ENCODE data around the gene SPRYD7. TPM values are rescaled to one million over a fixed set of nuclear protein-coding genes. Genes with fewer than 3 reads are reported as not detected.

Gene SPRYD7
- total and polyA plus RNA-seq, 2 of the 13 experiments (the other 11 are each of a cell fraction or from before 2014, with no cell fraction given), result 2.7 to 5.9 TPM

DNA sequence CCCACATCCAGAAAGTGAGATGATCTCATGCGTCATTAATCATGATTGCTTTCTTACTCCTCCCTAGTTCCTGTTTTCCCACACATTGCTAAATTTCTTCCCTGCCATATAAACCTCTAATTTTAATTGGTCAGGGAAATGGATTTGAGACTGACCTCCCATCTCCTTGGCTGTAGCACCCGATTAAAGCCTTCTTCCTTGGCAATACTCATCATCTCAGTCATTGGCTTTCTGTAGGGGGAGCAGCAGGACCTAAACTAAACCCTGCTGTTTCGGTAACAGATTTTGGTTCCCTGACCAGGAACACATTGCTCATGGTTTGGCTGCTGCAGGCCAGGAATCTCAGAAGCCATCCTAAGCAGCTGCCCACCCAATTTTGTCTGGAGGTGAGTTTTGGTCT, 61.7 kb downstream of the SPRYD7 start:
- Histone ChIP-seq H3K4me3 (replicated peaks in 1 of 3; ENCODE audit: insufficient read depth in 1 of 3, low read depth in 2 of 3, low read length in 3 of 3) (no peak overlapping the region), H2AFZ (ENCODE audit: low read length) (no peak overlapping the region), H3K4me2 (ENCODE audit: low read depth, low read length) (no peak overlapping the region), H3K27me3 (ENCODE audit: control insufficient read depth in 1 of 2, insufficient read depth in 2 of 2, low read length in 2 of 2) (no peaks in the 10 kb centered on the region), H3K9ac (ENCODE audit: insufficient read depth, low read depth, low read length) (no peak overlapping the region), H3K9me3 (ENCODE audit: low read length) (peaks cover 57% of the 10 kb centered on the region), H3K36me3 (replicated peaks in 1 of 2; ENCODE audit: control insufficient read depth in 1 of 2, insufficient read depth in 2 of 2, low read length in 2 of 2) (no peaks in the 10 kb centered on the region), H4K20me1 (ENCODE audit: insufficient read depth, low read length) (no peaks in the 10 kb centered on the region), H3K27ac (ENCODE audit: extremely low read length, insufficient read depth, low read length) (no peak overlapping the region), H3K4me1 (ENCODE audit: insufficient read depth, low read length) (no peaks in the 10 kb centered on the region), H3K79me2 (ENCODE audit: insufficient read depth, low read length) (no peaks in the 10 kb centered on the region)
- CTCF ChIA-PET (ENCODE audit: low intra/inter-chr PET ratio, low total read pairs), result no interaction called here
- in situ Hi-C loops (cut with HindIII; ENCODE audit: extremely low pct_ligation_motif_present, low pct_unique_long_range_greater_than_20kb) (no loop called here), intact Hi-C loops (cut with micrococcal nuclease; ENCODE audit: unreplicated experiment) (no loop called here)
- no TSS peak for BruUV-seq (replicated peaks)
- FAIRE-seq, result no peak
- DNase-seq (ENCODE audit: low spot score), result no peak
- no peak for ATAC-seq
- TF ChIP-seq ZNF124 (CRISPR knock-in tag; IDR thresholded peaks at IDR 0.05) (peak; percentile 100), ZNF160 (CRISPR knock-in tag; IDR thresholded peaks at IDR 0.05) (no peak)
- 51% methylated on average over 3 of the region's 3 CpGs for WGBS (ENCODE audit: low lambda C conversion rate)
- POLR2A ChIA-PET, result no interaction called here

DNA sequence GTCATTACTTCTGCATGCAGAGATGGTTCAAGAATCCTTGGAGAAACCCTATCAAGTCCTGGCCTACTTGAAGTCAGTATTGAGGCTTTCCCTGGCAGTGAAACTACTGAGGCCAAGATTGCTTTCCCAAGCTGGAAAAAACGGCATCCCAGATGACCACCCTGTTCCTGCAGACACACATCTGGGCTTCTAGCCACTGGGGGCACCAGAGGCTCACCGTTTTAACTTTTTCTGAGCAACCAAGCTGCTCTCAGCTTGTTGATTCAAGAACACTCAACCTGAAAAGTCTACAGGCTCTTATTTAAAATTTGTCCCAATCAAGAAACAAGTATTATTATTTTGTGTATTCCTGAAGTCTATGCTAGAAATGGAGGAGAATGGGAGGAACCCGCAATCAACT, 66.6 kb downstream of the SPRYD7 start:
- Histone ChIP-seq H3K4me3 (replicated peaks in 1 of 3; ENCODE audit: insufficient read depth in 1 of 3, low read depth in 2 of 3, low read length in 3 of 3) (no peak overlapping the region), H3K4me1 (ENCODE audit: insufficient read depth, low read length) (no peaks in the 10 kb centered on the region; the same call in 1 of the 2 replicates), H3K27me3 (ENCODE audit: control insufficient read depth in 1 of 2, insufficient read depth in 2 of 2, low read length in 2 of 2) (no peaks in the 10 kb centered on the region), H4K20me1 (ENCODE audit: insufficient read depth, low read length) (no peaks in the 10 kb centered on the region), H2AFZ (ENCODE audit: low read length) (no peak overlapping the region), H3K9me3 (ENCODE audit: low read length) (peaks cover 14% of the 10 kb centered on the region), H3K9ac (ENCODE audit: insufficient read depth, low read depth, low read length) (no peak overlapping the region), H3K27ac (ENCODE audit: extremely low read length, insufficient read depth, low read length) (no peak overlapping the region), H3K4me2 (ENCODE audit: low read depth, low read length) (peak overlapping the region; percentile 50), H3K36me3 (replicated peaks in 1 of 2; ENCODE audit: control insufficient read depth in 1 of 2, insufficient read depth in 2 of 2, low read length in 2 of 2) (no peaks in the 10 kb centered on the region), H3K79me2 (ENCODE audit: insufficient read depth, low read length) (no peaks in the 10 kb centered on the region)
- FAIRE-seq, result peak; percentile 86
- intact Hi-C loops (cut with micrococcal nuclease; ENCODE audit: unreplicated experiment) (loop anchor here (2.0 kb wide), 2 partner anchors 103 to 931 kb away; no protein-coding TSS in a partner anchor), in situ Hi-C loops (cut with HindIII; ENCODE audit: extremely low pct_ligation_motif_present, low pct_unique_long_range_greater_than_20kb) (no loop called here)
- ATAC-seq, result peak; percentile 94
- CTCF ChIA-PET (ENCODE audit: low intra/inter-chr PET ratio, low total read pairs), result no interaction called here
- BruUV-seq (replicated peaks), result no TSS peak
- POLR2A ChIA-PET, result interaction anchor here (0.9 to 1.6 kb wide), 4 partner anchors 9 to 127 kb away, joined by 3 read pairs; partner anchors contain the start of genes SPRYD7 and TRIM13
- 22% methylated on average over 2 of the region's 3 CpGs for WGBS (ENCODE audit: low lambda C conversion rate)
- peak; percentile 53 for DNase-seq (ENCODE audit: low spot score)
- TF ChIP-seq MAF1 (CRISPR knock-in tag; IDR thresholded peaks at IDR 0.05; ENCODE audit: borderline replicate concordance), result no peak
- no peak for TF ChIP-seq CBX2 (IDR thresholded peaks at IDR 0.05; ENCODE audit: low read depth, low read length)
- TF ChIP-seq CBX2 (CRISPR knock-in tag; IDR thresholded peaks at IDR 0.05; ENCODE audit: low read depth), result no peak
- peak; percentile 31; the same call in 1 of the 2 replicates for TF ChIP-seq BCL6 (CRISPR knock-in tag; IDR thresholded peaks at IDR 0.05)
- TF ChIP-seq KAT8 (CRISPR knock-in tag; IDR thresholded peaks at IDR 0.05), result no peak
- TF ChIP-seq KDM1A (CRISPR knock-in tag; IDR thresholded peaks at IDR 0.05), result no peak
- no peak for TF ChIP-seq HNRNPUL1 (IDR thresholded peaks at IDR 0.05; ENCODE audit: low read depth, low read length)
- TF ChIP-seq, protein P1, sequence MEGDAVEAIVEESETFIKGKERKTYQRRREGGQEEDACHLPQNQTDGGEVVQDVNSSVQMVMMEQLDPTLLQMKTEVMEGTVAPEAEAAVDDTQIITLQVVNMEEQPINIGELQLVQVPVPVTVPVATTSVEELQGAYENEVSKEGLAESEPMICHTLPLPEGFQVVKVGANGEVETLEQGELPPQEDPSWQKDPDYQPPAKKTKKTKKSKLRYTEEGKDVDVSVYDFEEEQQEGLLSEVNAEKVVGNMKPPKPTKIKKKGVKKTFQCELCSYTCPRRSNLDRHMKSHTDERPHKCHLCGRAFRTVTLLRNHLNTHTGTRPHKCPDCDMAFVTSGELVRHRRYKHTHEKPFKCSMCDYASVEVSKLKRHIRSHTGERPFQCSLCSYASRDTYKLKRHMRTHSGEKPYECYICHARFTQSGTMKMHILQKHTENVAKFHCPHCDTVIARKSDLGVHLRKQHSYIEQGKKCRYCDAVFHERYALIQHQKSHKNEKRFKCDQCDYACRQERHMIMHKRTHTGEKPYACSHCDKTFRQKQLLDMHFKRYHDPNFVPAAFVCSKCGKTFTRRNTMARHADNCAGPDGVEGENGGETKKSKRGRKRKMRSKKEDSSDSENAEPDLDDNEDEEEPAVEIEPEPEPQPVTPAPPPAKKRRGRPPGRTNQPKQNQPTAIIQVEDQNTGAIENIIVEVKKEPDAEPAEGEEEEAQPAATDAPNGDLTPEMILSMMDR (CRISPR knock-in tag; IDR thresholded peaks at IDR 0.05), result peak; percentile 57
- TF ChIP-seq, protein P2, sequence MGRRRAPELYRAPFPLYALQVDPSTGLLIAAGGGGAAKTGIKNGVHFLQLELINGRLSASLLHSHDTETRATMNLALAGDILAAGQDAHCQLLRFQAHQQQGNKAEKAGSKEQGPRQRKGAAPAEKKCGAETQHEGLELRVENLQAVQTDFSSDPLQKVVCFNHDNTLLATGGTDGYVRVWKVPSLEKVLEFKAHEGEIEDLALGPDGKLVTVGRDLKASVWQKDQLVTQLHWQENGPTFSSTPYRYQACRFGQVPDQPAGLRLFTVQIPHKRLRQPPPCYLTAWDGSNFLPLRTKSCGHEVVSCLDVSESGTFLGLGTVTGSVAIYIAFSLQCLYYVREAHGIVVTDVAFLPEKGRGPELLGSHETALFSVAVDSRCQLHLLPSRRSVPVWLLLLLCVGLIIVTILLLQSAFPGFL (CRISPR knock-in tag; IDR thresholded peaks at IDR 0.05), result no peak
- no peak for TF ChIP-seq FLYWCH1 (CRISPR knock-in tag; IDR thresholded peaks at IDR 0.05)
- TF ChIP-seq ZNF331 (CRISPR knock-in tag; IDR thresholded peaks at IDR 0.05), result peak; percentile 18; the same call in 1 of the 2 replicates
- peak; percentile 81 for TF ChIP-seq STAG1 (CRISPR knock-in tag; IDR thresholded peaks at IDR 0.05)
- peak; percentile 52; the same call in 1 of the 2 replicates for TF ChIP-seq SMC3 (IDR thresholded peaks at IDR 0.05; ENCODE audit: low read length)
- no peak for TF ChIP-seq FOXA1 (IDR thresholded peaks at IDR 0.05)
- peak; percentile 41 for TF ChIP-seq FOXA1 (CRISPR knock-in tag; IDR thresholded peaks at IDR 0.05)
- peak; percentile 34; the same call in 1 of the 2 replicates for TF ChIP-seq FOXA3 (CRISPR knock-in tag; IDR thresholded peaks at IDR 0.05)
